ENCODE data around the gene EXOC6. TPM values are rescaled to one million over a fixed set of nuclear protein-coding genes. Genes with fewer than 3 reads are reported as not detected.

EXOC6 gene
- total and polyA plus RNA-seq, 2 of the 13 experiments (the other 11 are each of a cell fraction or from before 2014, with no cell fraction given): 22.2 to 29.2 TPM

- TF ChIP-seq MAFF (IDR thresholded peaks at IDR 0.05; ENCODE audit: low read depth, low read length) (no peak), FOXK1 (CRISPR knock-in tag; IDR thresholded peaks at IDR 0.05; ENCODE audit: borderline replicate concordance, low read depth) (no peak), ZNF263 (CRISPR knock-in tag; IDR thresholded peaks at IDR 0.05) (no peak; the same call in 1 of the 2 replicates), KDM6A (CRISPR knock-in tag; IDR thresholded peaks at IDR 0.05; ENCODE audit: low read depth) (no peak), MXI1 (IDR thresholded peaks at IDR 0.05; ENCODE audit: borderline replicate concordance, low read depth, low read length) (peak; percentile 4; the same call in 1 of the 3 replicates), HMG20B (CRISPR knock-in tag; conservative IDR thresholded peaks at IDR 0.05) (no peak), ZNF501 (CRISPR knock-in tag; IDR thresholded peaks at IDR 0.05) (0 out of 2 replicates have a peak, but pooled peaks have one; percentile 23), ZNF629 (CRISPR knock-in tag; conservative IDR thresholded peaks at IDR 0.05) (no peak), THAP8 (CRISPR knock-in tag; IDR thresholded peaks at IDR 0.05; ENCODE audit: borderline replicate concordance) (0 out of 2 replicates have a peak, but pooled peaks have one; percentile 35)
Observed at GRCh38 chr10:92848037-92848440, 281 bp upstream of the EXOC6 start (continued).

GRCh38 chr10:92849234-92849525 lies 860 bp downstream of the EXOC6 start:
- DNase-seq (ENCODE audit: low spot score) (no peak), FAIRE-seq (no peak), ATAC-seq (peak; percentile 60)
- H3K27me3 ChIP-seq (ENCODE audit: control insufficient read depth in 1 of 2, insufficient read depth in 2 of 2, low read length in 2 of 2): no peaks in the 10 kb centered on the region; a peak in 1 of 5 replicates
- intact Hi-C loops (cut with micrococcal nuclease; ENCODE audit: unreplicated experiment) (loop anchor here (5.0 kb wide), 1 partner anchor 257 kb away; the partner anchor contains the start of gene KIF11), in situ Hi-C loops (cut with HindIII; ENCODE audit: extremely low pct_ligation_motif_present, low pct_unique_long_range_greater_than_20kb) (no loop called here)
- H3K27ac ChIP-seq (ENCODE audit: extremely low read length, insufficient read depth, low read length): peak overlapping the region; percentile 81
- peaks cover 22% of the 10 kb centered on the region for H3K79me2 ChIP-seq (ENCODE audit: insufficient read depth, low read length)
- peak overlapping the region; percentile 94 to 96 (median 95) for H3K4me3 ChIP-seq (replicated peaks in 1 of 3; ENCODE audit: insufficient read depth in 1 of 3, low read depth in 2 of 3, low read length in 3 of 3)
- peaks cover 37% of the 10 kb centered on the region for H3K4me1 ChIP-seq (ENCODE audit: insufficient read depth, low read length)
- H3K4me2 ChIP-seq (ENCODE audit: low read depth, low read length): peak overlapping the region; percentile 74
- H3K9me3 ChIP-seq (ENCODE audit: low read length): no peaks in the 10 kb centered on the region
- H4K20me1 ChIP-seq (ENCODE audit: insufficient read depth, low read length): no peaks in the 10 kb centered on the region; the same call in 1 of the 2 replicates
- CTCF ChIA-PET (ENCODE audit: low intra/inter-chr PET ratio, low total read pairs): no interaction called here
- no peaks in the 10 kb centered on the region for H3K36me3 ChIP-seq (replicated peaks in 1 of 2; ENCODE audit: control insufficient read depth in 1 of 2, insufficient read depth in 2 of 2, low read length in 2 of 2)
- under 1% methylated on average over 7 of the region's 7 CpGs for WGBS (ENCODE audit: low lambda C conversion rate)
- TF ChIP-seq EED (CRISPR knock-in tag; IDR thresholded peaks at IDR 0.05) (0 out of 2 replicates have a peak, but pooled peaks have one; percentile 10), ELF3 (CRISPR knock-in tag; IDR thresholded peaks at IDR 0.05) (0 out of 2 replicates have a peak, but pooled peaks have one; percentile 5), FOXO1 (CRISPR knock-in tag; IDR thresholded peaks at IDR 0.05) (no peak), KAT2B (IDR thresholded peaks at IDR 0.05; ENCODE audit: borderline replicate concordance, low read depth, low read length) (no peak), ZNF841 (CRISPR knock-in tag; IDR thresholded peaks at IDR 0.05; ENCODE audit: borderline replicate concordance) (no peak), SAP130 (CRISPR knock-in tag; IDR thresholded peaks at IDR 0.05; ENCODE audit: low read depth) (peak; percentile 30; the same call in 1 of the 2 replicates)
- peak overlapping the region; percentile 83 for H3K9ac ChIP-seq (ENCODE audit: insufficient read depth, low read depth, low read length)
- BruUV-seq (replicated peaks): no TSS peak
- POLR2A ChIA-PET: interaction anchor here (2.0 to 4.2 kb wide), 2 partner anchors 11 to 159 kb away, joined by 12 to 27 read pairs; partner anchors contain the start of gene HHEX
- no peak overlapping the region for H2AFZ ChIP-seq (ENCODE audit: low read length)
